ENCODE results near the gene ABLIM2. TPM values are rescaled to one million over a fixed set of nuclear protein-coding genes. Genes with fewer than 3 reads are reported as not detected.

Gene ABLIM2
- total and polyA plus RNA-seq, 4 donors: 12.2 to 60.4 (median 43.1) TPM

DNA sequence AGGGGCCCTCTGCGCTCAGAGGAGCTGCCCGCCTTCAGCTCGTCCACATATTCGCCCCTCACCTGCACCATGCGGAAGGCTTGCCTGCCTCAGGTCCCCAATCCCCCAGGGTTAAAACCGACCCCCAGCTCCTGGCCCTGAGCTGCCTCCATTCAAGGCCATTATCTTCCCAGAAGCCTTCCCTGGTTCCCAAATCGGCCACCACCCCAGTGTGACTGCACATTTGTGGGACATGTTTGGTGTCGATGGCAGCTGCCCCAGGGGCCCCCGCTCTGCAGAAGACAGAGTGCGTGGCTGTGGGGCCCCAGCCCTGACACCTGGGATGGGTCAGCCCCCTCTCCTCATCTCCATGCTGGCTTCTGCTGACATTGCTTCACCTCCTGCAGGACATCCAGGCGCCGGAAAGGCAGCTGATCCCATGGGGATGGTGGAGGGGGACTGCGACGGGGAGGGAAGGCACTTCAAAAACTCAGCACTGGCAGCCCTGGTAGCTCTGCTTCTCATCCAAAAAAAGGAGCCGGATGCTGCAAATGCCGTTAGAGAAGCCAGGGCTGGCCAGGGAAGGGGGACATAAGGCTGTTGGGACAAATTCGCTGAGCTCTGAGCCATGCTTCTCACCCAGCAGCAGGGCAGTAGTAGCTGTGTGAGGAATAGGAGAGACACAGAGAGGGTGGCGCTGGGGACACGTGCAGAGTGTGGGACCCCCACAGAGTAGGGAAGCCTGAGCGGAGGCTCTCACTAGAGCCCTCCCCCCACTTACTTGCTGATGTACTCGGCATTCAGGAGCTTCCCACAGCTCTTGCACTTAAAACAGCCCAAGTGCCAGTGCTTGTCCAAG, 78.5 kb downstream of the ABLIM2 start:
- Histone ChIP-seq H3K9me3 (ENCODE audit: control insufficient read depth, insufficient read depth, low read length) (no peaks in the 10 kb centered on the region), H3K27ac (ENCODE audit: low read depth, low read length) (no peak overlapping the region), H3K27me3 (ENCODE audit: control insufficient read depth, insufficient read depth, low read length) (peaks cover 5% of the 10 kb centered on the region), H3K36me3 (ENCODE audit: control insufficient read depth, insufficient read depth, low read length) (peaks cover 53% of the 10 kb centered on the region), H3K4me3 (ENCODE audit: low read depth, low read length) (no peak overlapping the region), H3K4me1 (ENCODE audit: control insufficient read depth, insufficient read depth, low read length) (peaks cover 60% of the 10 kb centered on the region)
- 56% methylated on average over 19 of the region's 21 CpGs for WGBS (ENCODE audit: insufficient coverage)
- peak in 1 of 6 donors; percentile 31 for DNase-seq (ENCODE audit: low read depth in 4 of 6, low spot score in 6 of 6)

DNA sequence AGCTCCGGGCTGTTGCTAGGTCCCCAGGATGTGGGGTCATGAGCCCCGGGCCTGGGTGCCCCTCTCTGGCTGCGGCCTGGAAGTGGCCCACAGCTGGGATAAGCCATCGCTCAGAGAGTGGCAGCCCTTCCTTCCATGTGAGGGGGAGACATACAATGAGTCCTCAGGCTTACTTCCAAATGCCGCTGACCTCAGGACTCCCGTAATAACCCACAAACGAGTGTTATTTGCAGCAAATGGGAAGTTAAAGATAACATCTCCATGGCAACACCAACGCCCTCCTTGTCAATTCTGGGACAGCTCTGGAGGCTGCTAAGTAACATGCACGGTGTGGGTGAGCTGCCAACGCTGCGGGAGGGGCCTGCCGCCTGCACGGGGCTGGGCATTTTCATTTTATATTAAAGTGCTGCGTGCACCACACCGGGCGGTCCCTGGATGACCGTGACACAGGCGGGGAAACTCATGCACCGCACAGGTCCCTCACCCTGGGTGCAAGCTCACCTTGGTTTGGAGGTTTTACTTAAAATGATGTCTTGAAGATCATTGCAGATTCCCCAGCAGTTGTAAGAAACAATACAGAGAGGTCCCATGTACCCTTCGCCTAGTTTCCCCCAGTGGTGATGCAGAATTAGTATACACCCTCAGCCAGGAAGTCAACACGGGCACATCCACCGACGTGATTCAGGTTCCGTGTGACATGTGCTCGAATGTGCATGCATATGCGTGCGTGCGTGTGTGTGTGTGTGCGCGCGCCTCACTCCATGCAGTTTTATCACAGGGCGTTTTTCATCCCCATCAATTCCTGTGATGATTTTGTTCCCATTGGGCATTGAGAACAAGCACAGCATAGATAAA, 79.4 kb downstream of the ABLIM2 start:
- WGBS (ENCODE audit: insufficient coverage): 44% methylated on average over 30 of the region's 32 CpGs
- peaks cover 46% of the 10 kb centered on the region for H3K36me3 ChIP-seq (ENCODE audit: control insufficient read depth, insufficient read depth, low read length)
- no peaks in the 10 kb centered on the region for H3K9me3 ChIP-seq (ENCODE audit: control insufficient read depth, insufficient read depth, low read length)
- DNase-seq (ENCODE audit: low read depth in 4 of 6, low spot score in 6 of 6): peak in 2 of 6 donors; percentile 59 to 77
- H3K4me1 ChIP-seq (ENCODE audit: control insufficient read depth, insufficient read depth, low read length): peaks cover 60% of the 10 kb centered on the region
- peaks cover 5% of the 10 kb centered on the region for H3K27me3 ChIP-seq (ENCODE audit: control insufficient read depth, insufficient read depth, low read length)
- H3K27ac ChIP-seq (ENCODE audit: low read depth, low read length): no peak overlapping the region
- H3K4me3 ChIP-seq (ENCODE audit: low read depth, low read length): no peak overlapping the region

DNA sequence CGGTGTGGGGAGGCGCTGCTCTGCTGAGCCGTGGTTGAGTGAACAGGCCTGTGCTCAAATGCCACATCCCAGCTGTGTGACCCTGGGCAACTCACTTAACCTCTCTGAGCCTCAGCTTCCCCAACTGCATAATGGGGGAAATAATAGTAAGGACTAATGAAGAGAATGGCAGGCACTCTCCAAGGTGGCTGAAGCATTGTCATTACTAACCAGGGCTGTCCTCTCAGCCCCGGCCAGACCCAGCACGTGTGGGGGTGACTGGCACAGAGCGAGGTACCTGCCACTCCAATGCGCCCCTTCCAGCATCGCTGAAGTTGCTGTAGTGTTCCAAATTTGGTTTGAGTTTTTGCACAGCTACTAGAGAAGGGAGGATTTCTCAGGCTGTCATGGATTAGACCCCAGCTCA, 80.0 kb downstream of the ABLIM2 start:
- peaks cover 57% of the 10 kb centered on the region for H3K4me1 ChIP-seq (ENCODE audit: control insufficient read depth, insufficient read depth, low read length)
- DNase-seq (ENCODE audit: low read depth in 4 of 6, low spot score in 6 of 6): no peak
- 60% methylated on average over 5 of the region's 8 CpGs for WGBS (ENCODE audit: insufficient coverage)
- H3K9me3 ChIP-seq (ENCODE audit: control insufficient read depth, insufficient read depth, low read length): no peaks in the 10 kb centered on the region
- H3K36me3 ChIP-seq (ENCODE audit: control insufficient read depth, insufficient read depth, low read length): peaks cover 41% of the 10 kb centered on the region
- H3K27ac ChIP-seq (ENCODE audit: low read depth, low read length): no peak overlapping the region
- peaks cover 5% of the 10 kb centered on the region for H3K27me3 ChIP-seq (ENCODE audit: control insufficient read depth, insufficient read depth, low read length)
- H3K4me3 ChIP-seq (ENCODE audit: low read depth, low read length): no peak overlapping the region

GRCh38 chr4:8078109-8078494, 80.5 kb downstream of the ABLIM2 start:
- H3K27me3 ChIP-seq (ENCODE audit: control insufficient read depth, insufficient read depth, low read length): peaks cover 5% of the 10 kb centered on the region
- peaks cover 56% of the 10 kb centered on the region for H3K4me1 ChIP-seq (ENCODE audit: control insufficient read depth, insufficient read depth, low read length)
- DNase-seq (ENCODE audit: low read depth in 4 of 6, low spot score in 6 of 6): no peak
- WGBS (ENCODE audit: insufficient coverage): 79% methylated on average over 8 of the region's 11 CpGs
- peaks cover 39% of the 10 kb centered on the region for H3K36me3 ChIP-seq (ENCODE audit: control insufficient read depth, insufficient read depth, low read length)
- H3K27ac ChIP-seq (ENCODE audit: low read depth, low read length): no peak overlapping the region
- H3K4me3 ChIP-seq (ENCODE audit: low read depth, low read length): no peak overlapping the region
- H3K9me3 ChIP-seq (ENCODE audit: control insufficient read depth, insufficient read depth, low read length): no peaks in the 10 kb centered on the region

GRCh38 chr4:8077181-8078108, 81.2 kb downstream of the ABLIM2 start:
- DNase-seq (ENCODE audit: low read depth in 4 of 6, low spot score in 6 of 6): no peak

GRCh38 chr4:8076023-8076422, 82.6 kb downstream of the ABLIM2 start:
- Histone ChIP-seq H3K36me3 (ENCODE audit: control insufficient read depth, insufficient read depth, low read length) (peaks cover 44% of the 10 kb centered on the region), H3K4me3 (ENCODE audit: low read depth, low read length) (no peak overlapping the region), H3K4me1 (ENCODE audit: control insufficient read depth, insufficient read depth, low read length) (peaks cover 56% of the 10 kb centered on the region), H3K27me3 (ENCODE audit: control insufficient read depth, insufficient read depth, low read length) (peaks cover 13% of the 10 kb centered on the region), H3K27ac (ENCODE audit: low read depth, low read length) (no peak overlapping the region), H3K9me3 (ENCODE audit: control insufficient read depth, insufficient read depth, low read length) (no peaks in the 10 kb centered on the region)
- 54% methylated on average over 4 of the region's 7 CpGs for WGBS (ENCODE audit: insufficient coverage)
- DNase-seq (ENCODE audit: low read depth in 4 of 6, low spot score in 6 of 6): no peak

More at GRCh38 chr4:8077181-8078108, 81.2 kb downstream of the ABLIM2 start:
- Histone ChIP-seq H3K27ac (ENCODE audit: low read depth, low read length) (no peak overlapping the region), H3K36me3 (ENCODE audit: control insufficient read depth, insufficient read depth, low read length) (peaks cover 44% of the 10 kb centered on the region), H3K4me3 (ENCODE audit: low read depth, low read length) (no peak overlapping the region), H3K4me1 (ENCODE audit: control insufficient read depth, insufficient read depth, low read length) (peaks cover 56% of the 10 kb centered on the region), H3K27me3 (ENCODE audit: control insufficient read depth, insufficient read depth, low read length) (peaks cover 8% of the 10 kb centered on the region), H3K9me3 (ENCODE audit: control insufficient read depth, insufficient read depth, low read length) (no peaks in the 10 kb centered on the region)
- WGBS (ENCODE audit: insufficient coverage): 83% methylated on average over 23 of the region's 23 CpGs

DNA sequence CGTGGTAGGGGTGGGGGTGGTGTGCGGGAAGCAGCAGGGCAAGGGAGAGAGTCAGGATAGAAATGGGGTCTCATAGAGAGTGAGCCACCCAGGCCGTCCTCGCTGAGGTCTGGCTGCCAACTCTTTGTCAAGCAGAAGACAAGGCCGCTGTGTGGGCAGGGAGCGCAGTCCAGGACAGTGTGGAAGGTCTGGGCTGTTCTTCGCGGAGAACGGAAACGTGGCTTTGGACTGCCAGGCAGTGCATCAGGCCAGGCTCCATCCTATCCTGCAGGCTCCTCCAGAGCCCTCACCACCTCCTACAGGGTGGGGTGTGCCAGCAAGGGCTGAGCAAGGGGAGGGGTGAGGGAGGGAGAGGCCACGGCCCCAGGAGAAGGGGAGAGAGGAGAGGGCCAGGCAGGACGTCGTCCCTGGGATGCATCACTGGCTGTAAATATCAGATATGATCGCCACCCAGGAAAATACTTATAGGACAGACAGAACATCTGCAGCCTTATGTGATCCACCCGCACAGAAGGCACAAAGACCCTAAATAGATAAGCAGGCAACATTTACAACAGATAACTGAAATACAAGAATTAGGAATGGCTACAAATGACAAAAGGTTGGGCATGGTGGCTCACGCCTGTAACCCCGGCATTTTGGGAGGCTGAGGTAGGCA, 85.3 kb downstream of the ABLIM2 start:
- Histone ChIP-seq H3K4me3 (ENCODE audit: low read depth, low read length) (no peak overlapping the region), H3K9me3 (ENCODE audit: control insufficient read depth, insufficient read depth, low read length) (no peaks in the 10 kb centered on the region), H3K4me1 (ENCODE audit: control insufficient read depth, insufficient read depth, low read length) (peaks cover 47% of the 10 kb centered on the region), H3K27ac (ENCODE audit: low read depth, low read length) (no peak overlapping the region), H3K27me3 (ENCODE audit: control insufficient read depth, insufficient read depth, low read length) (peaks cover 18% of the 10 kb centered on the region), H3K36me3 (ENCODE audit: control insufficient read depth, insufficient read depth, low read length) (peaks cover 40% of the 10 kb centered on the region)
- 67% methylated on average over 6 of the region's 17 CpGs for WGBS (ENCODE audit: insufficient coverage)
- no peak for DNase-seq (ENCODE audit: low read depth in 4 of 6, low spot score in 6 of 6)

DNA sequence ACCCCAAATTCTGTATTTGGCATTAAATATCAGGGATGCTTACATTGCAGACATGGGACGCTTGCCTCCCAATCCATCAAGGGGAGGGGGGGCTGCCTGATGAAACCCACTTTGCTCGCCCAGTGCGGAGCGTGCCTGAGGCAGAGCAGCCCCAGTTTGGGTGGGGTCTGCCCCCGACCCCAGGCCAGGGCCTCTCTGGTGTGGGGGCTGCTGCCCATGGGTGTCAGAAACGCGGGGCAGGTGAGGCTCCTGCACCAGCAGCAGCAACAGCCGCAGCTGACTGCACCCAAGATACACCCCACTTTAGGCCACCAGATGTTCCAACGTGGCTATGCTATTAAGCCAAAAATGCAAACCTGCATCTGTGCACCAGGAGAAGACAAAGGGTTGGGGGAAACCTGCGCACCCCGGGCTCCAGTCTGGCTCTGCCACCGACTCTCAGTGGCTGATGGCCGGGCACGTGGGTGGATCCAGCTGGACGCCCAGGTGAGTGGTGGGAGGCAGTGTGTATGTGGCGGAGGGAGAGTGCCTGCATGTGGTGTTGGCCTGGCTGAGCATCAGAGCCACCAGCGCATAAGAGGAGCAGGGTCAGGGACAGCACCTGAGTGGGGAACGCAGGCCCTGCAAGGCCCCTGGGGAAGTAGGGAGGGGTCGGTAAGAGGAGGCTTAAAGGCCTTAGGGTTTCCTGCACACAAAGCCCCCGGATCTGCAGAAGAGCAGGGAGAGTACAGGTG, 86.2 kb downstream of the ABLIM2 start:
- peaks cover 40% of the 10 kb centered on the region for H3K36me3 ChIP-seq (ENCODE audit: control insufficient read depth, insufficient read depth, low read length)
- 67% methylated on average over 20 of the region's 20 CpGs for WGBS (ENCODE audit: insufficient coverage)
- peaks cover 18% of the 10 kb centered on the region for H3K27me3 ChIP-seq (ENCODE audit: control insufficient read depth, insufficient read depth, low read length)
- H3K9me3 ChIP-seq (ENCODE audit: control insufficient read depth, insufficient read depth, low read length): no peaks in the 10 kb centered on the region
- no peak overlapping the region for H3K27ac ChIP-seq (ENCODE audit: low read depth, low read length)
- H3K4me3 ChIP-seq (ENCODE audit: low read depth, low read length): no peak overlapping the region
- no peak for DNase-seq (ENCODE audit: low read depth in 4 of 6, low spot score in 6 of 6)
- peaks cover 42% of the 10 kb centered on the region for H3K4me1 ChIP-seq (ENCODE audit: control insufficient read depth, insufficient read depth, low read length)

Data from spinal cord (tissue), 10 donors.